Karpas-422 (cell line): ENCODE measurements around the gene IL24. TPM values are rescaled to one million over a fixed set of nuclear protein-coding genes. Genes with fewer than 3 reads are reported as not detected.
"Not testable (repeated sequence)": the region's sequence is repeated elsewhere in the genome, so short reads cannot be mapped to it uniquely, and the experiment has no call there.

Experiments used
- DNase-seq: peaks from one replicate; pipeline ENCODE4 v3.0.0-alpha.2; 2015
- H2AFZ ChIP-seq: fragments of 200-600 bp; sonication (generic); 2 replicates; pipeline ENCODE4 v1.6.1; 2014; ENCODE audit warnings: antibody characterized with exemption, low read length, mixed read lengths
- H3K27ac ChIP-seq: fragments of 200-600 bp; sonication (generic); 2 replicates; pipeline ENCODE4 v1.5.1; 2014; ENCODE audit warnings: mild to moderate bottlenecking, low read length, moderate library complexity
- H3K27me3 ChIP-seq: fragments of 200-600 bp; sonication (generic); 2 replicates; pipeline ENCODE4 v1.6.1; 2014; ENCODE audit warnings: low read length, mixed read lengths
- H3K36me3 ChIP-seq: fragments of 200-600 bp; sonication (generic); 2 replicates; pipeline ENCODE4 v1.6.1; 2014; ENCODE audit warnings: low read length, mixed read lengths; ENCODE audit not compliant: insufficient read depth
- H3K4me1 ChIP-seq: fragments of 200-600 bp; sonication (generic); 2 replicates; pipeline ENCODE4 v1.6.1; 2014; ENCODE audit warnings: mild to moderate bottlenecking, low read length, mixed read lengths
- H3K4me2 ChIP-seq: fragments of 200-600 bp; sonication (generic); 2 replicates; pipeline ENCODE4 v1.6.1; 2014; ENCODE audit warnings: low read length, low read depth, mild to moderate bottlenecking; ENCODE audit not compliant: poor library complexity, severe bottlenecking
- H3K4me3 ChIP-seq: fragments of 200-600 bp; sonication (generic); 2 replicates; pipeline ENCODE4 v1.5.1; 2014; ENCODE audit warnings: mild to moderate bottlenecking, antibody characterized with exemption, low read length, mixed read lengths
- H3K79me2 ChIP-seq: fragments of 200-600 bp; sonication (generic); 2 replicates; pipeline ENCODE4 v1.6.1; 2014; ENCODE audit warnings: mild to moderate bottlenecking, low read length, mixed read lengths
- H3K9ac ChIP-seq: fragments of 200-600 bp; sonication (generic); 2 replicates; pipeline ENCODE4 v1.6.0; 2014; ENCODE audit warnings: low read length
- H3K9me2 ChIP-seq: fragments of 200-600 bp; sonication (generic), shearing (Covaris generic); replicated peaks from 2 replicates; pipeline ENCODE4 v1.6.0; 2014; ENCODE audit warnings: mild to moderate bottlenecking, low read length, moderate library complexity; ENCODE audit not compliant: insufficient read depth
- H3K9me3 ChIP-seq: fragments of 300-700, 200-600 bp; sonication (generic); 2 replicates; pipeline ENCODE4 v1.6.1; 2014; ENCODE audit warnings: low read length, mixed read lengths
- H4K20me1 ChIP-seq: fragments of 200-600 bp; sonication (generic); 2 replicates; pipeline ENCODE4 v1.6.1; 2014; ENCODE audit warnings: mild to moderate bottlenecking, antibody characterized with exemption, low read length, low read depth; ENCODE audit not compliant: insufficient read depth
- total RNA-seq: library from RNA; depleted of rRNA; stranded (reverse); fragments of >200 nt; shearing (Covaris generic); gene quantifications from 2 replicates; pipeline ENCODE4 v1.2.3, GENCODE V29; 2014; ENCODE audit warnings: low replicate concordance; rRNA removed

Gene IL24, protein sequence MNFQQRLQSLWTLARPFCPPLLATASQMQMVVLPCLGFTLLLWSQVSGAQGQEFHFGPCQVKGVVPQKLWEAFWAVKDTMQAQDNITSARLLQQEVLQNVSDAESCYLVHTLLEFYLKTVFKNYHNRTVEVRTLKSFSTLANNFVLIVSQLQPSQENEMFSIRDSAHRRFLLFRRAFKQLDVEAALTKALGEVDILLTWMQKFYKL
- total RNA-seq = not detected in 2 replicates

DNA sequence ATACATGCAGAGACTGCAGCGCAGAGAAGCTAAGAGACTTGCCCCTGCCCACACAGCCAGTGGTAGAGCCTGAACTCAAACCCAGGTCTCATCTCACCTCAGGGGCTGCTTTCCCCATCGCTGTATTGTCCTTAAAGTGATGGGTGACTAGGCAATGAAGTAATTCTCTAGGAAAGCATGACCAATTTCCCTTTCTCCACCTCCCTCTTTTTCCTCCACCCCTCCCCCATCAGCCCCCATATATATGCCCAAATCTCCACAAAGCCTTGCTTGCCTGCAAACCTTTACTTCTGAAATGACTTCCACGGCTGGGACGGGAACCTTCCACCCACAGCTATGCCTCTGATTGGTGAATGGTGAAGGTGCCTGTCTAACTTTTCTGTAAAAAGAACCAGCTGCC is at the start of gene IL24:
Gene IL24 (plus strand): TSS at position 269 of the 400 bp plus-strand sequence. CDS start 390 bp downstream, outside the sequence.
- Histone ChIP-seq H3K9me3 (no peaks in the 10 kb centered on the region), H3K4me3 (no peak within 1 kb of the TSS), H4K20me1 (no peaks in the 10 kb centered on the region), H3K27me3 (no peaks in the 10 kb centered on the region), H3K4me2 (no peak within 1 kb of the TSS), H3K4me1 (no peaks in the 10 kb centered on the region), H3K27ac (no peak within 1 kb of the TSS), H3K9ac (no peak within 1 kb of the TSS), H3K9me2 (no peaks in the 10 kb centered on the region), H3K79me2 (no peaks in the 10 kb centered on the region), H2AFZ (no peak within 1 kb of the TSS), H3K36me3 (no peaks in the 10 kb centered on the region)
- DNase-seq = no peak

DNA sequence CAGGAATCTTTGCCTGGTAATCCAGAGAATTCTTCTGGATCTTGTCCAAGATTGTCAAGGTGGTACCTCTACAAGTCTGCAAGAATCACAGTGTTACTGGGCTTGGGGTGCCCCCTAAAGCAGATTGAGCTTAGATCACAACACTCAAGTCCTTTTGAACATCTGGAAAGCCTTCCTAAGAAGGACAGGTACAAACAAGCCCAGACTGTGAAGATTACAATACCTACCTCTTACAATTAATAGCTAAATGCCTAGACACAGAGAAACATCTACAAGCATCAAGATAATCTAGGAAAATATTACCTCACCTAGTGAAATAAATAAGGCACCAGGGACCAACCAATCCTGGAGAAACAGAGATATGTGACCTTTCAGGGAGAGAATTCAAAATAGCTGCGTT is 49.3 kb upstream of the IL24 start:
- no peak overlapping the region for H3K4me2 ChIP-seq
- H4K20me1 ChIP-seq = no peaks in the 10 kb centered on the region
- H3K4me3 ChIP-seq = no peak overlapping the region
- H3K27me3 ChIP-seq = no peaks in the 10 kb centered on the region
- H3K36me3 ChIP-seq = no peaks in the 10 kb centered on the region
- no peaks in the 10 kb centered on the region for H3K4me1 ChIP-seq
- no peaks in the 10 kb centered on the region for H3K79me2 ChIP-seq
- no peaks in the 10 kb centered on the region for H3K9me2 ChIP-seq
- DNase-seq = no peak
- no peak overlapping the region for H3K9ac ChIP-seq
- no peak overlapping the region for H2AFZ ChIP-seq
- no peak overlapping the region for H3K27ac ChIP-seq
- no peaks in the 10 kb centered on the region for H3K9me3 ChIP-seq

DNA sequence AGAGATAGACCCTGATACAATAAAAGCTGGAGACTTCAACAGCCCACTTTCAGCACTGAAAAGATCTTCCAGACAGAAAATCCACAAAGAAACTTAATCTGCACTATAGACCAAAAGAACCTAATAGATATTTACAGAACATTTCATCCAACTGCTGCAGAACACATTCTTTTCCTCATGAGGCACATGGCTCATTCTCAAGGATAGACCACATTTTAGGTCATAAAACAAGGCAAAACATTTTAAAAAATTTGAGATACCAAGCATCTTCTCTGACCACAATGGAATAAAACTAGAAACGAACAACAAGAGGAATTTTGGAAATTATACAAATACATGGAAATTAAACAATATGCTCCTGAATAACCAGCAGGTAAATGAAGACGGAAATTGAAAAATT is 46.8 kb upstream of the IL24 start:
- no peak overlapping the region for H2AFZ ChIP-seq
- H3K79me2 ChIP-seq = no peaks in the 10 kb centered on the region
- no peaks in the 10 kb centered on the region for H3K4me1 ChIP-seq
- no peak overlapping the region for H3K4me3 ChIP-seq
- DNase-seq = no peak
- no peaks in the 10 kb centered on the region for H3K36me3 ChIP-seq
- no peaks in the 10 kb centered on the region for H3K9me2 ChIP-seq
- H3K9me3 ChIP-seq = no peaks in the 10 kb centered on the region
- no peaks in the 10 kb centered on the region for H4K20me1 ChIP-seq
- no peak overlapping the region for H3K27ac ChIP-seq
- no peak overlapping the region for H3K4me2 ChIP-seq
- no peaks in the 10 kb centered on the region for H3K27me3 ChIP-seq
- H3K9ac ChIP-seq = no peak overlapping the region

DNA sequence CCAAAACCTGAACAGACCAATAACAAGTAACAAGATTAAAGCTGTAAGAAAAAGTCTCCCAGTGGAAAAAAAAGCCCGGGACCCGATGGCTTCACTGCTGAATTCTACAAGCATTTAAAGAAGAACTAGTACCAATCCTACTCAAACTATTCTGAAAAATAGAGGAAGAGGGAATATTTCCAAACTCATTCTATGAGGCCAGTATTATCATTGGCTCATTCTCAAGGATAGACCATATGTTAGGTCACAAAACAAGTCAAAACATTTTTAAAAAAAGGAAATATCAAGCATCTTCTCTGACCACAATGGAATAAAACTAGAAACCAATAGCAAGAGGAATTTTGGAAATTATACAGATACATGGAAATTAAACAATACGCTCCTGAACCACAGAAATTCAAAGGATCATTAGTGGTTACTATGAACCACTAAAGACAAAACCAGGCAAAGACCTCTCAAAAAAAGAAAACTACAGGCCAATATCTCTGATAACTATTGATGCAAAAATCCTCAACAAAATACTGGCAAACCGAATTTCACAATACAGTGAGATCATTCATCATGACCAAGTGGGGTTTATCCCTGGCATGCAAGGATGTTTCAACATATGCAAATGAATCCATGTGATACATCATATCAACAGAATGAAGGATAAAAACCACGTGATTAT is 45.8 kb upstream of the IL24 start:
- Histone ChIP-seq H3K4me1 (no peaks in the 10 kb centered on the region), H3K9ac (no peak overlapping the region), H3K36me3 (no peaks in the 10 kb centered on the region), H3K4me2 (no peak overlapping the region), H4K20me1 (no peaks in the 10 kb centered on the region), H3K9me2 (no peaks in the 10 kb centered on the region), H3K4me3 (no peak overlapping the region), H3K27me3 (no peaks in the 10 kb centered on the region), H3K9me3 (no peaks in the 10 kb centered on the region), H2AFZ (no peak overlapping the region), H3K27ac (no peak overlapping the region), H3K79me2 (no peaks in the 10 kb centered on the region)
- DNase-seq = no peak

DNA sequence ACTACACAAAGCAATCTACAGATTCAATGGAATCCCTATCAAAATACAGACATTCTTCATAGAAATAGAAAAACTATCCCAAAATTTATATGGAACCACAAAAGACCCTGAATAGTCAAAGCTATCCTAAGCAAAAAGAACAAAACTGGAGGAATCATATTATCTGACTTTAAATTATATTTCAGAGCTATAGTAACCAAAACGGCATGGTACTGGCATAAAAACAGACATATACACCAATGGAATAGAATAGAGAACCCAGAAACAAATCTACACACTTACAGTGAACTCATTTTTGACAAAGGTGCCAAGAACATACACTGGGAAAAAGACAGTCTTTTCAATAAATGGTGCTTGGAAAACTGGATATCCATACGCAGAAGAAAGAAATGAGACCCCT is 44.6 kb upstream of the IL24 start:
- not testable (repeated sequence) for H3K79me2 ChIP-seq, H3K9me3 ChIP-seq, H3K36me3 ChIP-seq, H3K4me1 ChIP-seq, H2AFZ ChIP-seq, H3K9ac ChIP-seq, DNase-seq, H3K27me3 ChIP-seq, H3K9me2 ChIP-seq, H3K27ac ChIP-seq, H4K20me1 ChIP-seq, H3K4me2 ChIP-seq, H3K4me3 ChIP-seq

DNA sequence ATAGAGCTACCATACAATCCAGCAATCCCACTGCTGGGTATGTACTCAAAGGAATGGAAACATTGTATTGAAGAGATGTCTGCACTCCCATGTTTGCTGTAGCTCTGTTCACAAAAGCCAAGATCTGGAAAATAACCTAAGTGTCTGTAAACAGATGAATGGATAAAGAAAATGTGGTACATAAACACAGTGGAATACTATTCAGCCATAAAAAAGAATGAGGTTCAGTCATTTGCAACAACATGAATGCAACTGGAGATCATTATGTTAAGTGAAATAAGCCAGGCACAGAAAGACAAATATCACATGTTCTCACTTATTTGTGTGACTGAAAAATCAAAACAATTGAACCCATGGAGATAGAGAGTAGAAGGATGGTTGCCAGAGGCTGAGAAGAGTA is 43.5 kb upstream of the IL24 start:
- not testable (repeated sequence) for DNase-seq, H2AFZ ChIP-seq, H3K9ac ChIP-seq, H3K4me3 ChIP-seq, H3K27me3 ChIP-seq, H4K20me1 ChIP-seq, H3K9me3 ChIP-seq, H3K4me2 ChIP-seq, H3K4me1 ChIP-seq, H3K9me2 ChIP-seq, H3K27ac ChIP-seq, H3K36me3 ChIP-seq, H3K79me2 ChIP-seq

DNA sequence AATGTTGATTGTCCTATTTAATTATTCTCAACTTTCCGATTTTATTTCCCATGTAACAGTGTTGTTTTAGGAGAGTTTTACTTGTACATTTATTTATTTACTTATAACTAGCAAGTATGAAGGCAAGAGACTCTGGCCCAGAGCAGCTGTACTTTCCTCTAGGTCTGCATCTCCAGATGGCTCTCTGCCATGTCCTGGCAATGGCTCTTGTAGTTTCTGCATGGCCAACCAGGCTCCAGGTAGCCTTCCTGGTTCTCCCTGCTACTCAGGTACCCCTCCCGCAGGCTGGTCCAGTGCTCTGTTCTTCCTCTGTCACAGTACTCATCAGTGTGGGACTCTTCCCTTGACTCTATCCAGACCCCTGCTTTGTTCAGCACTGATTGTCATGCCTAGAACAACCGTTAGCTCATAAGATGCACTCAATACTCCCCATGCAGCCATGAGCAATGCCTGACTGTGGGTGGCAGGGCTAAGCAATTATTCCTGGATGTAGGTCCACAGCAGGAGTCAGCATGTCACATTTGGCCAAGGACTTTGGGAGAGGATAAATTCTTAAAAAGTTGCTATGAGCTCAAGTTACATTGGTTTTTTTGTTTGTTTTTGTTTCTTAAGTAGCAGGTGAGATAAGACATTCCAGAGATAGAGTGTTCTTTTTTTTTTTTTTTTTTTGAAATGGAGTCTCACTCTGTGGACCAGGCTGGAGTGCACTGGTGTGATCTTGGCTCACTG is 42.7 kb upstream of the IL24 start:
- Histone ChIP-seq H3K4me2 (no peak overlapping the region), H2AFZ (no peak overlapping the region), H3K4me1 (no peaks in the 10 kb centered on the region), H3K27ac (no peak overlapping the region), H3K27me3 (no peaks in the 10 kb centered on the region), H3K4me3 (no peak overlapping the region), H4K20me1 (no peaks in the 10 kb centered on the region), H3K9me2 (no peaks in the 10 kb centered on the region), H3K36me3 (no peaks in the 10 kb centered on the region), H3K79me2 (no peaks in the 10 kb centered on the region), H3K9me3 (no peaks in the 10 kb centered on the region), H3K9ac (no peak overlapping the region)
- DNase-seq = no peak

DNA sequence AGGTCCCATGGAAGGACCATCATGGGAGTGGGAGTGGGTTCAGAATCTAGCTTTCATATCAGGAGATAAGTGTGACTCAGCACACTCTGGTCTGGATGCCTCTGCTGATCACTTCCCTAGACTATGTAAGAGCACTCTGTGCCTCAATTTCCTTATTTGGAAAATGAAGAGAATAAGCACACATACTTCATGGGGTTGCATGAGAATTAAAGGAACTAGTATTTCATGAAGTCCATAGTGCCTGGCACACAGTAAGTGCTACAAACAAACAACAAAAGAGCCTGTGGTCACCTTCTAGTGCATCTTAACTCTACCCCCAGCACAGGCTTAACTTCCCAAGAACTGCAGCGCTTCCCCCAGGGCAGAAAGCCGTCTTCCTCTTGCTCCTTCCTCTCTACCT is 41.4 kb upstream of the IL24 start:
- Histone ChIP-seq H3K4me1 (no peaks in the 10 kb centered on the region), H3K27ac (no peak overlapping the region), H3K36me3 (no peaks in the 10 kb centered on the region), H3K9me2 (no peaks in the 10 kb centered on the region), H3K79me2 (no peaks in the 10 kb centered on the region), H3K4me2 (no peak overlapping the region), H3K27me3 (no peaks in the 10 kb centered on the region), H2AFZ (no peak overlapping the region), H4K20me1 (no peaks in the 10 kb centered on the region), H3K9me3 (no peaks in the 10 kb centered on the region), H3K4me3 (no peak overlapping the region), H3K9ac (no peak overlapping the region)
- DNase-seq = no peak
